Measurements from ENCODE around the gene NOP53. TPM values are rescaled to one million over a fixed set of nuclear protein-coding genes. Genes with fewer than 3 reads are reported as not detected.

The NOP53 gene
- total and polyA plus RNA-seq, 2 of the 13 experiments (the other 11 are each of a cell fraction or from before 2014, with no cell fraction given) = 53.9 to 141 TPM

- no peak for FAIRE-seq
- Histone ChIP-seq H2AFZ (ENCODE audit: low read length) (no peak overlapping the region), H3K9me3 (ENCODE audit: low read length) (no peaks in the 10 kb centered on the region), H3K79me2 (ENCODE audit: insufficient read depth, low read length) (no peaks in the 10 kb centered on the region), H3K9ac (ENCODE audit: insufficient read depth, low read depth, low read length) (no peak overlapping the region), H4K20me1 (ENCODE audit: insufficient read depth, low read length) (no peaks in the 10 kb centered on the region), H3K27me3 (ENCODE audit: control insufficient read depth in 1 of 2, insufficient read depth in 2 of 2, low read length in 2 of 2) (peaks cover 0 to 9% of the 10 kb centered on the region in 2 experiments; a peak in 2 of 5 replicates), H3K27ac (ENCODE audit: extremely low read length, insufficient read depth, low read length) (no peak overlapping the region), H3K36me3 (replicated peaks in 1 of 2; ENCODE audit: control insufficient read depth in 1 of 2, insufficient read depth in 2 of 2, low read length in 2 of 2) (no peaks in the 10 kb centered on the region), H3K4me1 (ENCODE audit: insufficient read depth, low read length) (peaks cover 55% of the 10 kb centered on the region), H3K4me3 (replicated peaks in 1 of 3; ENCODE audit: insufficient read depth in 1 of 3, low read depth in 2 of 3, low read length in 3 of 3) (no peak overlapping the region; a peak in 1 of 6 replicates), H3K4me2 (ENCODE audit: low read depth, low read length) (peak overlapping the region; percentile 71; the same call in 1 of the 2 replicates)
- POLR2A ChIA-PET = no interaction called here
- no peak for DNase-seq (ENCODE audit: low spot score)
- no TSS peak for BruUV-seq (replicated peaks)
- WGBS (ENCODE audit: low lambda C conversion rate) = 75% methylated on average over 13 of the region's 14 CpGs
- intact Hi-C loops (cut with micrococcal nuclease; ENCODE audit: unreplicated experiment) (no loop called here), in situ Hi-C loops (cut with HindIII; ENCODE audit: extremely low pct_ligation_motif_present, low pct_unique_long_range_greater_than_20kb) (no loop called here)
- CTCF ChIA-PET (ENCODE audit: low intra/inter-chr PET ratio, low total read pairs) = no interaction called here
- TF ChIP-seq NONO (IDR thresholded peaks at IDR 0.05) (0 out of 2 replicates have a peak, but pooled peaks have one; percentile 6), NONO (CRISPR knock-in tag; conservative IDR thresholded peaks at IDR 0.05) (no peak), ZNF354B (CRISPR knock-in tag; IDR thresholded peaks at IDR 0.05) (peak; percentile 63; the same call in 1 of the 2 replicates), ZNF646 (CRISPR knock-in tag; IDR thresholded peaks at IDR 0.05) (peak; percentile 96), PLRG1 (conservative IDR thresholded peaks at IDR 0.05) (0 out of 2 replicates have a peak, but pooled peaks have one; percentile 36), NFE2L2 (IDR thresholded peaks at IDR 0.05; ENCODE audit: low read length) (no peak)
- ATAC-seq = no peak
Observed at GRCh38 chr19:47720669-47721422, 24.5 kb upstream of the NOP53 start.
